Measurements from ENCODE around the gene PATJ. TPM values are rescaled to one million over a fixed set of nuclear protein-coding genes. Genes with fewer than 3 reads are reported as not detected.

Gene PATJ
- total RNA-seq, 1 experiment from 2014 or later = 28.7 TPM

DNA sequence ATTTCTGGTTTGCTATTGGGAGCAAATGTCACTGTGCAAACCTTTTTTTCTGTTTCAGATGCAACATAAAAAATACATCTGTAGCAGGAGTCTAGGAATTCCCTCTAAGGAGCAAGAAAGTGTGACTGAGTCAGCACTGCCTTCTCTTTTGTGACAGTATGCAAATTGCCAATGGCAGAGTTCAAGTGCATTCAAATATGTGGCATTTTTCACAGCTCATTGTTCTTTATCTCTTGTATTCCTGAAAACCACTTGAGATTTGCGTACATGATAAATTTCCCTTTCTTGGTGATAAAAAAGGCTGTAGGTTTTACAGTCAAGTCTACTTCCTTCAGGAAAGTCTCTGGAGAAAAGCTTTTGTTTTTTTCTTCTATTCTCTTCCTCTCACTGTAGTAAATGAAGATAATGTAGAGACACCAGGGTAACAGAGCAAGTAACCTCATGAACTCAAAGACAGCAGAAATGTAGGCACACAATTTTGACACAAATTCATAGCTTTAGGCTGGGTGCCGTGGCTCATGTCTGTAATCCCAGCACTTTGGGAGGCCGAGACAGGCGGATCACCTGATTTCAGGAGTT lies 322.6 kb downstream of the PATJ start:
- H3K9me2 ChIP-seq (replicated peaks; ENCODE audit: low read length) = no peaks in the 10 kb centered on the region
- no peaks in the 10 kb centered on the region for H3F3A ChIP-seq (ENCODE audit: low read length, unreplicated experiment)
- no peak overlapping the region for H3K4me2 ChIP-seq (ENCODE audit: low read length)
- no TSS peak for BruUV-seq (replicated peaks)
- no peaks in the 10 kb centered on the region for H3K79me2 ChIP-seq (ENCODE audit: low read length)
- no peaks in the 10 kb centered on the region for H4K20me1 ChIP-seq (ENCODE audit: low read length)
- ChIA-PET POLR2A (ENCODE audit: unreplicated experiment) (interaction anchor here (0.6 kb wide), 1 partner anchor 467 kb away, joined by 4 read pairs; no protein-coding TSS in a partner anchor), CTCF (no interaction called here)
- H3K36me3 ChIP-seq (ENCODE audit: low read depth, low read length) = peaks cover 7% of the 10 kb centered on the region
- H2AFZ ChIP-seq (ENCODE audit: low read length) = no peak overlapping the region
- ATAC-seq (no peak), DNase-seq (no peak)
- intact Hi-C loops (cut with micrococcal nuclease) = no loop called here
- no peak overlapping the region for H3K9ac ChIP-seq (ENCODE audit: low read length)
- no peaks in the 10 kb centered on the region for H3K27me3 ChIP-seq (ENCODE audit: low read length)
- no peak overlapping the region for H3K27ac ChIP-seq (ENCODE audit: low read length)
- H3K9me3 ChIP-seq (ENCODE audit: low read length) = no peaks in the 10 kb centered on the region
- no peaks in the 10 kb centered on the region for H3K4me1 ChIP-seq (ENCODE audit: insufficient read depth, low read length)
- no peak for TF ChIP-seq EZH2 (IDR thresholded peaks at IDR 0.05; ENCODE audit: low read length, unreplicated experiment)
- TF ChIP-seq CTCF (conservative IDR thresholded peaks at IDR 0.05; ENCODE audit: low read depth, low read length) = no peak
- no peak for TF ChIP-seq EZH2phosphoT487 (IDR thresholded peaks at IDR 0.05; ENCODE audit: borderline replicate concordance, low read length)
- H3K4me3 ChIP-seq (ENCODE audit: low read length) = no peak overlapping the region

DNA sequence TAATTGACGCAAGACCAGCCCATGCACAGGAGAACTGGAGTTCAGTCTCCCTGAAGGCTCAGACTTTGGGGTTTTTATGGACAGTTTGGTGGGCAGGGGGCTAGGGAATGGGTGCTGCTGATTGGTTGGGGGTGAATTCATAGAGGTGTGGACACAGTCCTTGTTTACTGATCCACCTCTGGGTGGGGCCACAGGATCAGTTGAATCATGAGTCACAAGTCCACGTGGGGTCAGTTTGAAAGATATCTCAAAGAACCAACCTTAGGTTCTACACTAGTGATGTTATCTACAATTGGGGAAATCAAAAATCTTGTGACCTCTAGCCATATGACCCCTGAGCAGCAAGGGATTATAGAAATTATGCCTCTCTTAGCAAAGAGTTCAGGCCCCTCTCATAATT lies 324.4 kb downstream of the PATJ start:
- Histone ChIP-seq H3K4me2 (ENCODE audit: low read length) (no peak overlapping the region), H4K20me1 (ENCODE audit: low read length) (no peaks in the 10 kb centered on the region), H3K36me3 (ENCODE audit: low read depth, low read length) (peaks cover 7% of the 10 kb centered on the region), H3K9ac (ENCODE audit: low read length) (no peak overlapping the region), H3K9me3 (ENCODE audit: low read length) (no peaks in the 10 kb centered on the region), H2AFZ (ENCODE audit: low read length) (no peak overlapping the region), H3K9me2 (replicated peaks; ENCODE audit: low read length) (no peaks in the 10 kb centered on the region), H3F3A (ENCODE audit: low read length, unreplicated experiment) (no peaks in the 10 kb centered on the region), H3K79me2 (ENCODE audit: low read length) (no peaks in the 10 kb centered on the region), H3K27ac (ENCODE audit: low read length) (no peak overlapping the region), H3K4me3 (ENCODE audit: low read length) (no peak overlapping the region), H3K27me3 (ENCODE audit: low read length) (no peaks in the 10 kb centered on the region), H3K4me1 (ENCODE audit: insufficient read depth, low read length) (no peaks in the 10 kb centered on the region)
- POLR2A ChIA-PET (ENCODE audit: unreplicated experiment) = no interaction called here
- BruUV-seq (replicated peaks) = no TSS peak
- no peak for DNase-seq
- TF ChIP-seq EZH2phosphoT487 (IDR thresholded peaks at IDR 0.05; ENCODE audit: borderline replicate concordance, low read length) (no peak), EZH2 (IDR thresholded peaks at IDR 0.05; ENCODE audit: low read length, unreplicated experiment) (no peak), CTCF (conservative IDR thresholded peaks at IDR 0.05; ENCODE audit: low read depth, low read length) (no peak)
- no peak for ATAC-seq
- intact Hi-C loops (cut with micrococcal nuclease) = no loop called here
- CTCF ChIA-PET = no interaction called here

DNA sequence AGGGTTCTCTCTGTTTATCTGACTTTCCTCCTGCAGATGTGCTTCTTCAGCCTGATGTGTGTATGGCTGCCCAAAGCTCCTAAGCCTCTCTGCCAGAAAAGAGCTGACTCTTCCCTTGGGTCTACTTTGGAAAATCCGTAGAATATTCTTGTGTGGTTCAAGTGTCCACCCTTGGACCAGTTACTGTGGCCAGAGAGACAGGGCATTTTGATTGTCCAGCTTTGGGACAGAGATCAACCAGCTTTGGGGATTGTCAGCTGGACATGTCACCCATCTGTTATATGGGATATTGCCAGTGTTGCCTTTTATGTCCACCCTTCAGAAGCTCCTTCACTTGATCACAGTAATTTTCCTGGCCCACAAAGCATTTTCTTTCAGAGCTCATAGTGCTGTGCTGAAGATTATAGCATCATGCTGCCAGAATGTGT lies 326.1 kb downstream of the PATJ start:
- no peak for DNase-seq
- Histone ChIP-seq H2AFZ (ENCODE audit: low read length) (no peak overlapping the region), H4K20me1 (ENCODE audit: low read length) (no peaks in the 10 kb centered on the region), H3K9me3 (ENCODE audit: low read length) (no peaks in the 10 kb centered on the region), H3K36me3 (ENCODE audit: low read depth, low read length) (peaks cover 7% of the 10 kb centered on the region), H3K9ac (ENCODE audit: low read length) (no peak overlapping the region), H3K4me3 (ENCODE audit: low read length) (no peak overlapping the region), H3K27ac (ENCODE audit: low read length) (no peak overlapping the region), H3K79me2 (ENCODE audit: low read length) (no peaks in the 10 kb centered on the region), H3K9me2 (replicated peaks; ENCODE audit: low read length) (no peaks in the 10 kb centered on the region), H3K4me2 (ENCODE audit: low read length) (no peak overlapping the region), H3K27me3 (ENCODE audit: low read length) (no peaks in the 10 kb centered on the region), H3F3A (ENCODE audit: low read length, unreplicated experiment) (no peaks in the 10 kb centered on the region), H3K4me1 (ENCODE audit: insufficient read depth, low read length) (no peaks in the 10 kb centered on the region)
- no peak for ATAC-seq
- POLR2A ChIA-PET (ENCODE audit: unreplicated experiment) = no interaction called here
- BruUV-seq (replicated peaks) = no TSS peak
- TF ChIP-seq EZH2phosphoT487 (IDR thresholded peaks at IDR 0.05; ENCODE audit: borderline replicate concordance, low read length) = no peak
- no peak for TF ChIP-seq CTCF (conservative IDR thresholded peaks at IDR 0.05; ENCODE audit: low read depth, low read length)
- TF ChIP-seq EZH2 (IDR thresholded peaks at IDR 0.05; ENCODE audit: low read length, unreplicated experiment) = no peak
- intact Hi-C loops (cut with micrococcal nuclease) = no loop called here
- CTCF ChIA-PET = no interaction called here
